NCI-H1930 (cell line): Measurements from ENCODE around the gene GSAP.
"Not testable (repeated sequence)": the region's sequence is repeated elsewhere in the genome, so short reads cannot be mapped to it uniquely, and the experiment has no call there.

Experiments used
- DNase-seq, 2 experiments: peaks; one replicate each; lab custom pipeline; 2025; lab: John Stamatoyannopoulos, UW

GSAP gene

GRCh38 chr7:77415823-77416620 lies at the start of gene GSAP:
Gene GSAP (minus strand): TSS chr7:77416349. CDS start chr7:77416321, 28 bp downstream.
- DNase-seq: peak; percentile 51 to 61

GRCh38 chr7:77465256-77465655 lies 49.1 kb upstream of the GSAP start:
- DNase-seq: no peak

GRCh38 chr7:77464589-77464988 lies 48.4 kb upstream of the GSAP start:
- DNase-seq: no peak

- DNase-seq: not testable (repeated sequence)
These were observed 47.5 kb upstream of the GSAP start for GRCh38 chr7:77463632-77464031.

- DNase-seq: no peak
These were observed 45.7 kb upstream of the GSAP start for GRCh38 chr7:77461842-77462241.

- DNase-seq: no peak
These were observed 45.1 kb upstream of the GSAP start for GRCh38 chr7:77461246-77461645.

GRCh38 chr7:77460057-77460486 lies 43.9 kb upstream of the GSAP start:
- no peak for DNase-seq

GRCh38 chr7:77459311-77459726 lies 43.2 kb upstream of the GSAP start:
- DNase-seq: no peak

GRCh38 chr7:77458786-77459185 lies 42.6 kb upstream of the GSAP start:
- DNase-seq: no peak

- no peak for DNase-seq
These were observed 41.6 kb upstream of the GSAP start for GRCh38 chr7:77457779-77458178.

GRCh38 chr7:77456696-77457095 lies 40.5 kb upstream of the GSAP start:
- no peak for DNase-seq

- DNase-seq: no peak
These were observed 39.2 kb upstream of the GSAP start for GRCh38 chr7:77455321-77455720.

GRCh38 chr7:77454802-77455201 lies 38.7 kb upstream of the GSAP start:
- no peak for DNase-seq

GRCh38 chr7:77453531-77453930 lies 37.4 kb upstream of the GSAP start:
- DNase-seq: no peak

- not testable (repeated sequence) for DNase-seq
These were observed 35.8 kb upstream of the GSAP start for GRCh38 chr7:77451950-77452349.

- no peak for DNase-seq
These were observed 34.5 kb upstream of the GSAP start for GRCh38 chr7:77450613-77451012.

- DNase-seq: no peak
These were observed 33.9 kb upstream of the GSAP start for GRCh38 chr7:77450054-77450453.

- DNase-seq: no peak
These were observed 31.5 kb upstream of the GSAP start for GRCh38 chr7:77447616-77448015.

GRCh38 chr7:77444123-77444522 lies 28.0 kb upstream of the GSAP start:
- DNase-seq: no peak

GRCh38 chr7:77443042-77443441 lies 26.9 kb upstream of the GSAP start:
- no peak for DNase-seq

GRCh38 chr7:77442636-77443035 lies 26.5 kb upstream of the GSAP start:
- no peak for DNase-seq

- no peak for DNase-seq
These were observed 24.9 kb upstream of the GSAP start for GRCh38 chr7:77441046-77441445.

- peak; percentile 21 to 50 for DNase-seq
These were observed 23.4 kb upstream of the GSAP start for GRCh38 chr7:77439572-77439971.

- no peak for DNase-seq
These were observed 22.0 kb upstream of the GSAP start for GRCh38 chr7:77438131-77438530.
